Measurements from ENCODE around the gene LCP1. TPM values are rescaled to one million over a fixed set of nuclear protein-coding genes. Genes with fewer than 3 reads are reported as not detected.

LCP1 gene
- total RNA-seq, 4 donors from 2014 or later = 3.7 to 12.5 (median 10.1) TPM

DNA sequence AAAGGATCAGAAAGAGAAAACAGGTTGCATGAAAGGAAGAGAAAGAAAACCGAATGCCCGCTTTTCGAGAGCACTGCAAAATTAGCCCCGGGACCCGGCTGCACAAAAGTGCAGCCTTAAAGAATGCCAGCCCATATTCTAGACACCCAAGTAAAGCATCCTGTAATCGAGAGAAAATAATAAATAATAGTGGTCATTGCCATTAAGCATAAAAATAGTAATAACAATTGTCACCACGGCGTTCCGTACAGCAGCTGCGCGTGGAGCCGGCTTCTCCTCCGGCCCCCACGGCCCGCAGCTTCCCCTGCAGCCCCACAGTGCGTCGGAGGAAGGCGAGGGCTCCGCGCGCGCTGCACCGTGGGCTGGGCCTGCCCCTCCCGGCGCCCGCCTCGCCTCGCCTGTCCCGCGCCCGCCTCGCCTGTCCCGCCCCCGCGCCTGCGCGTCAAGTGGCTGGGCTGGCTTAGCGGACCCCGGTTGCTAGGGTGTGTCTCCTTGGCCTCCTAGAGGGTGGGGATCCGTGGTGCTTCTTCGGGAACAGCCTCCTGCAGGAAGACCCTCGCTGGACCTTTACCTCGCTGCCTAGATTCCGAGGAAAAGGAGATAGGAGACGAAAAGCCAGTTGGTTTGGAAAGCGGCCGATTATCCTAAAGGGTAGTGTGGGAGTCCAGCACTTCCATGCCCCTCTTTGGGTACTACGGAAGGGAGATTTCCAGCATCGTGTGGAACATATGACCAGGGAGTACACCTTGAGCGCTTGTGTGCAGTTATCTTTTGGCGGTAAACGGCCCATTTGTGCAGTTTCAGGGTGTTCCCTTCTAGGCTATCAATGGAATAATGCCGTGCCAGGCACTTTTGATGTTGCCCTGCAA, 29.7 kb upstream of the LCP1 start, which contains the start of gene LRRC63:
LRRC63 (plus strand) TSS at position 446 of the 869 bp plus-strand sequence. CDS start 1,107 bp downstream, outside the sequence.
- H3K27me3 ChIP-seq = no peaks in the 10 kb centered on the region
- ATAC-seq = peak in 1 of 2 donors; percentile 36
- intact Hi-C loops (cut with DNase I; ENCODE audit: low total_unique reads) = no loop called here

DNA sequence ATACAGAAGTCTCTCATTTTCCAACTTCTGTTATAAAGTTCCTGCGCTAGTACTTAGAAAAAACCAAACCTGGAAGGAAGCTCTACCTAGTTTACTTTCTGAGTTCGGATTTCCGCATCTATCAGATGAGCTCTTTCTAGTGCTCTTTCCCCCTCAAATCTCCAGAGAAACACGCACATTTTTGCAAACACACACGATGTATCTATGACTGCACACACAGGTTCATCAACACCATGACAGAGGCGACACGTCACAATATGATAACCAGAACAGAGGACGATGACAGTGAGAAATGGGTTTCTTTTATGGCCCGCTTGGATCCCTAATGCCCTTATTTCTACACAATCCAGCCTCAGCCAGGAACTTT, 29.1 kb upstream of the LCP1 start:
- H3K36me3 ChIP-seq = no peaks in the 10 kb centered on the region
- no peaks in the 10 kb centered on the region for H3K27me3 ChIP-seq
- no peaks in the 10 kb centered on the region for H3K9me3 ChIP-seq
- H3K27ac ChIP-seq = no peak overlapping the region
- intact Hi-C loops (cut with DNase I; ENCODE audit: low total_unique reads) (no loop called here), in situ Hi-C loops (cut with MboI; ENCODE audit: low sequenced_read_pairs in 4 of 4) (no loop called here)
- H3K4me3 ChIP-seq = peak overlapping the region; percentile 43 to 58 (median 50)
- ATAC-seq (no peak), DNase-seq (no peak)
- H3K4me1 ChIP-seq = peaks cover 0 to 4% of the 10 kb centered on the region in 2 donors
- no peak for TF ChIP-seq POLR2A (IDR thresholded peaks at IDR 0.05)
- TF ChIP-seq, protein P1, sequence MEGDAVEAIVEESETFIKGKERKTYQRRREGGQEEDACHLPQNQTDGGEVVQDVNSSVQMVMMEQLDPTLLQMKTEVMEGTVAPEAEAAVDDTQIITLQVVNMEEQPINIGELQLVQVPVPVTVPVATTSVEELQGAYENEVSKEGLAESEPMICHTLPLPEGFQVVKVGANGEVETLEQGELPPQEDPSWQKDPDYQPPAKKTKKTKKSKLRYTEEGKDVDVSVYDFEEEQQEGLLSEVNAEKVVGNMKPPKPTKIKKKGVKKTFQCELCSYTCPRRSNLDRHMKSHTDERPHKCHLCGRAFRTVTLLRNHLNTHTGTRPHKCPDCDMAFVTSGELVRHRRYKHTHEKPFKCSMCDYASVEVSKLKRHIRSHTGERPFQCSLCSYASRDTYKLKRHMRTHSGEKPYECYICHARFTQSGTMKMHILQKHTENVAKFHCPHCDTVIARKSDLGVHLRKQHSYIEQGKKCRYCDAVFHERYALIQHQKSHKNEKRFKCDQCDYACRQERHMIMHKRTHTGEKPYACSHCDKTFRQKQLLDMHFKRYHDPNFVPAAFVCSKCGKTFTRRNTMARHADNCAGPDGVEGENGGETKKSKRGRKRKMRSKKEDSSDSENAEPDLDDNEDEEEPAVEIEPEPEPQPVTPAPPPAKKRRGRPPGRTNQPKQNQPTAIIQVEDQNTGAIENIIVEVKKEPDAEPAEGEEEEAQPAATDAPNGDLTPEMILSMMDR (IDR thresholded peaks at IDR 0.05 in 4 of 5, conservative IDR thresholded peaks at IDR 0.05 in 1 of 5) = no peak

More for the DNA sequence above, 29.7 kb upstream of the LCP1 start, which contains the start of gene LRRC63:
- in situ Hi-C loops (cut with MboI; ENCODE audit: low sequenced_read_pairs in 4 of 4) = no loop called here
- H3K27ac ChIP-seq = no peak within 1 kb of the TSS
- H3K4me3 ChIP-seq = peak within 1 kb of the TSS; percentile 43 to 58 (median 50)
- H3K36me3 ChIP-seq = no peaks in the 10 kb centered on the region
- no peaks in the 10 kb centered on the region for H3K9me3 ChIP-seq
- peaks cover 0 to 4% of the 10 kb centered on the region in 2 donors for H3K4me1 ChIP-seq
- TF ChIP-seq POLR2A (IDR thresholded peaks at IDR 0.05) = peak in 1 of 2 donors; percentile 20
- TF ChIP-seq, protein P1 (IDR thresholded peaks at IDR 0.05 in 4 of 5, conservative IDR thresholded peaks at IDR 0.05 in 1 of 5) = no peak
- DNase-seq = peak; percentile 29 to 35

DNA sequence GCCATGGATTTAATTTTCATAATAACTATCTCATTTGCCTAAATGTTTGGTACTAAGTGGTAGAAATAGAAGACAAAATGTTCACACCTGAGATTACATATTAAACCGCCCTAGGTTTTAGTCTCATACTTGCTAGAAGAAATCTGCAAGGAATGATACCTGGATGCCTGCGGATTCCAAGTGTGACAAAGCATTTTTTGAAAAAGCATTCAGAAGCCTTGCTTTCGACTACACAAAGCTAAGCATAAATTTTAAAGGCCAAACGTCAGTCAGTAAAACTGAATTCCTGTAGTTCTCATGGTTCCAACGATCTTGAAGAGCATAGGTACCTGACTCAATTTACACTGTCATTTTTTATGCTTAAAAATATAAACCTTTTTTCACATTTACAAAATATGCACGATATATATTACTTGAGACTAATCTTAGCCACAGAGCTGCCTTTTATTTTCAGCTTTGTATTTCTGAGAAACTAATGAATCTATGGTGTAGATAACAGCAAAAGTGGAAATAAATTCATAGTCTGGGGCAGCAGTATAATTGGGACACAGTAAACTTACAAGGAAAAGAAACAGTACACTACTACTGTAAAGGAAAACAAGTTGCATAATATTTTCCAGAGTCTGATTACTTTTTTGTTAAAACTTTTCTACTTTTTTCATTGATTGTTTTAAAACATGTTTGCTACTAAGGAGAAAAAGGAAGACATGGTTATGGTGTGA, 28.5 kb upstream of the LCP1 start:
- Histone ChIP-seq H3K9me3 (no peaks in the 10 kb centered on the region), H3K4me3 (peak overlapping the region in 2 of 4 donors; percentile 51 to 58), H3K27ac (no peak overlapping the region), H3K27me3 (no peaks in the 10 kb centered on the region), H3K4me1 (peaks cover 0 to 4% of the 10 kb centered on the region in 2 donors), H3K36me3 (no peaks in the 10 kb centered on the region)
- in situ Hi-C loops (cut with MboI; ENCODE audit: low sequenced_read_pairs in 4 of 4) = no loop called here
- intact Hi-C loops (cut with DNase I; ENCODE audit: low total_unique reads) = no loop called here
- no peak for DNase-seq
- TF ChIP-seq, protein P1 (IDR thresholded peaks at IDR 0.05 in 4 of 5, conservative IDR thresholded peaks at IDR 0.05 in 1 of 5) = no peak
- no peak for TF ChIP-seq POLR2A (IDR thresholded peaks at IDR 0.05)
- ATAC-seq = no peak

DNA sequence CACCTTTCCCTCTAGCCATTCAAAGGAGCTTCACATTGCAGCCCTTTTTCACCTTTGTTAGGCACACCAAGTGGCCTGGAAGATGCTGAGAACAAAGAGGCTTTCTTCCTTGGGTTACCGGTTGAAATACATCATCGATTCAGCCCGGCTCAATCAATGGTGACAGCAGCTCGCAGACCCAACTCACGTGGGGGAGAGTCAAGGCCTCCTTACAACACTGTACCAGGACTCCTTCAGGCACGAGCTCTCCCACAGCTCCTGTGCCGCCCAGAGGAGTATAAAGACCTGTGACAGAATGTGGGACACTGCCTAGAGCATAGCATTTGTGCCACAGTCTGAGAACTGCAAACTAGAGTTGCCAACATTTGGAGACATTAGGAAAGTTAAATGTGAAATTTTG, 25.9 kb upstream of the LCP1 start:
- intact Hi-C loops (cut with DNase I; ENCODE audit: low total_unique reads) (no loop called here), in situ Hi-C loops (cut with MboI; ENCODE audit: low sequenced_read_pairs in 4 of 4) (no loop called here)
- no peaks in the 10 kb centered on the region for H3K27me3 ChIP-seq
- H3K36me3 ChIP-seq = no peaks in the 10 kb centered on the region
- no peak for TF ChIP-seq POLR2A (IDR thresholded peaks at IDR 0.05)
- TF ChIP-seq, protein P1 (IDR thresholded peaks at IDR 0.05 in 4 of 5, conservative IDR thresholded peaks at IDR 0.05 in 1 of 5) = no peak
- no peak overlapping the region for H3K27ac ChIP-seq
- ATAC-seq = no peak
- H3K4me3 ChIP-seq = no peak overlapping the region
- no peak for DNase-seq
- H3K9me3 ChIP-seq = no peaks in the 10 kb centered on the region
- peaks cover 0 to 4% of the 10 kb centered on the region in 2 donors for H3K4me1 ChIP-seq
